ENCODE data around the gene GCFC2. TPM values are rescaled to one million over a fixed set of nuclear protein-coding genes. Genes with fewer than 3 reads are reported as not detected.
"Not testable (repeated sequence)": the region's sequence is repeated elsewhere in the genome, so short reads cannot be mapped to it uniquely, and the experiment has no call there.

GCFC2 gene
- total RNA-seq, 4 donors from 2014 or later: 39.2 to 48.1 (median 43.7) TPM

DNA sequence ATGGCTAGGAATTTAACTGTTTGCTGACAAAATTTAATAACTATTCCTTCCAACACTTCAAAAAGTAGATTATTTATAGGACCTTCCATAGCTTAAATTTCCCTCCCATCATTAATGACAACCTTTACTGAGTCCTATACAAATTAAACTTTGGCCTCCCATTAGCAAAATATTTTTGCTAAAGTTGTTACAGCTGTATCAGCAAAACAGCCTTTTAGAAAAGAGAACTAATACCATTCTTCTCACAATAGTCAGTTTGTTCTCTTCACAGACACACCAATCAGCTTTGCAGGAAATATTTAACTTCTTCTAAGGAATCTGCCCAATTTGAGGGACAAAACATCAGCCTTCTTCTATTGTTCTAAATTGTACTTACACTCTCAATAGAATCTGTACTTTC, 12.0 kb upstream of the GCFC2 start:
- TF ChIP-seq, protein P1, sequence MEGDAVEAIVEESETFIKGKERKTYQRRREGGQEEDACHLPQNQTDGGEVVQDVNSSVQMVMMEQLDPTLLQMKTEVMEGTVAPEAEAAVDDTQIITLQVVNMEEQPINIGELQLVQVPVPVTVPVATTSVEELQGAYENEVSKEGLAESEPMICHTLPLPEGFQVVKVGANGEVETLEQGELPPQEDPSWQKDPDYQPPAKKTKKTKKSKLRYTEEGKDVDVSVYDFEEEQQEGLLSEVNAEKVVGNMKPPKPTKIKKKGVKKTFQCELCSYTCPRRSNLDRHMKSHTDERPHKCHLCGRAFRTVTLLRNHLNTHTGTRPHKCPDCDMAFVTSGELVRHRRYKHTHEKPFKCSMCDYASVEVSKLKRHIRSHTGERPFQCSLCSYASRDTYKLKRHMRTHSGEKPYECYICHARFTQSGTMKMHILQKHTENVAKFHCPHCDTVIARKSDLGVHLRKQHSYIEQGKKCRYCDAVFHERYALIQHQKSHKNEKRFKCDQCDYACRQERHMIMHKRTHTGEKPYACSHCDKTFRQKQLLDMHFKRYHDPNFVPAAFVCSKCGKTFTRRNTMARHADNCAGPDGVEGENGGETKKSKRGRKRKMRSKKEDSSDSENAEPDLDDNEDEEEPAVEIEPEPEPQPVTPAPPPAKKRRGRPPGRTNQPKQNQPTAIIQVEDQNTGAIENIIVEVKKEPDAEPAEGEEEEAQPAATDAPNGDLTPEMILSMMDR (IDR thresholded peaks at IDR 0.05 in 4 of 5, conservative IDR thresholded peaks at IDR 0.05 in 1 of 5): no peak
- no peak for TF ChIP-seq POLR2A (IDR thresholded peaks at IDR 0.05)
- Histone ChIP-seq H3K36me3 (no peaks in the 10 kb centered on the region), H3K27me3 (no peaks in the 10 kb centered on the region), H3K4me1 (no peaks in the 10 kb centered on the region), H3K4me3 (no peak overlapping the region), H3K27ac (no peak overlapping the region), H3K9me3 (no peaks in the 10 kb centered on the region)
- in situ Hi-C loops (cut with MboI; ENCODE audit: low sequenced_read_pairs in 4 of 4): no loop called here
- DNase-seq (no peak), ATAC-seq (no peak)
- intact Hi-C loops (cut with DNase I; ENCODE audit: low total_unique reads): no loop called here

DNA sequence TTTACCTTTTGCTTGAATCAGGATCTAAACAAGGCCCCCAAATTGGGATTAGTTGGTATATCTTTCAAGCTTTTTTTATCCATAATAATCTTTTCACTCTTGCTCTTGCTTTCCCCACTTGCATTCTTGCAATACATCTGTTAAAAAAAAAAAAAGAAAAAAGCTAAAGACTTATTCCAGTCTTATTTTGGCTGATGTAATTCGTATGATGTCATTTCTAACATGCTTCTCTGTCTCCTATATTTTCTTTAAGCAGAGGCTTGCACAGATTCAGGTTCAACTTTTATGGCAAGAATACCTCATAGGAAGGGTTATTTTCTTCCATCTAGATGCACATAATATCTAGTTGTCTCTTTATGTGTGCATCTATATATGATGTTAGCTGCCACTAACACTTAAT, 9.8 kb upstream of the GCFC2 start:
- DNase-seq: no peak
- no peaks in the 10 kb centered on the region for H3K36me3 ChIP-seq
- H3K27ac ChIP-seq: no peak overlapping the region
- ATAC-seq: no peak
- H3K9me3 ChIP-seq: no peaks in the 10 kb centered on the region
- TF ChIP-seq, protein P1 (IDR thresholded peaks at IDR 0.05 in 4 of 5, conservative IDR thresholded peaks at IDR 0.05 in 1 of 5): no peak
- TF ChIP-seq POLR2A (IDR thresholded peaks at IDR 0.05): no peak
- no peaks in the 10 kb centered on the region for H3K27me3 ChIP-seq
- intact Hi-C loops (cut with DNase I; ENCODE audit: low total_unique reads): no loop called here
- H3K4me3 ChIP-seq: no peak overlapping the region
- no peaks in the 10 kb centered on the region for H3K4me1 ChIP-seq
- in situ Hi-C loops (cut with MboI; ENCODE audit: low sequenced_read_pairs in 4 of 4): no loop called here

DNA sequence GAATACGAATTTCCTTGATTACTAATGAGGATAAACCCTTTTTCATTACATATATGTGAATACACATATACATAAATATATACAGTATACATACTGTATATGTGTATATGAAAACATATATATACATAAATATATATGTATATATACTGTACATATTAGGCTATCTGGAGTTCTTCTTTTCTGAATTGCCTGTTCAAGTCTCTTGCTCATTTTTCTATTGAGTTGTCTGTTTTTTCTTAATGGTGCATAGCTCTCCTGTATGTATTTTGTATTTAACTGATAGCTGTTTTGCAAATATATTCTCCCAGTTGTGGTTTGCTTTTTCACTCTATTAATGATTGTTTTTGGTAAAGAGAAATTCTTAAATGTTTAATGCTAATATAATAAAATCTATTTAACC, 8.9 kb upstream of the GCFC2 start:
- no peaks in the 10 kb centered on the region for H3K36me3 ChIP-seq
- H3K27ac ChIP-seq: no peak overlapping the region
- TF ChIP-seq, protein P1 (IDR thresholded peaks at IDR 0.05 in 4 of 5, conservative IDR thresholded peaks at IDR 0.05 in 1 of 5): no peak
- no peak for TF ChIP-seq POLR2A (IDR thresholded peaks at IDR 0.05)
- no peaks in the 10 kb centered on the region for H3K4me1 ChIP-seq
- ATAC-seq (no peak), DNase-seq (no peak)
- no peaks in the 10 kb centered on the region for H3K9me3 ChIP-seq
- no peak overlapping the region for H3K4me3 ChIP-seq
- intact Hi-C loops (cut with DNase I; ENCODE audit: low total_unique reads) (loop anchor here (10.0 kb wide), 1 partner anchor 765 kb away; the partner anchor contains the start of gene POLE4), in situ Hi-C loops (cut with MboI; ENCODE audit: low sequenced_read_pairs in 4 of 4) (no loop called here)
- H3K27me3 ChIP-seq: no peaks in the 10 kb centered on the region

DNA sequence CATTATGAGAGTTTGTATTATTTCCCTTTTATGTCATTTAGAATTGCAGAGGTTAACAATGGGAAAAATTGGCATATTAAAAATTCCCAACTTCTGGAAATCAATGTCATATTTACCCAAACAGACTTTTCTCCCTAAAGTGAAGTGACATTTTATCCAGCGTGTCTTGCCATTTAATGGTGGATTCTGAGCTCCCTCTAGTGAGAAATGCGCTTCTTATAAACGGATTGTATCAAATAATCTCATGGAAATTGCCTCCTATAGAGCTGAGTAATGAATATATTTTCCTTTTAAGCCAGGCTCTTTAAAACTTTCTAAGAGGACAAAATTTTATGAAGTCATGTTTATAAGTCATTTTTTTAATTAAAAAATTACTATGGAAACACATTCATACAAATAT, 5.7 kb upstream of the GCFC2 start:
- intact Hi-C loops (cut with DNase I; ENCODE audit: low total_unique reads): loop anchor here (10.0 kb wide), 1 partner anchor 762 kb away; the partner anchor contains the start of gene POLE4
- no peaks in the 10 kb centered on the region for H3K27me3 ChIP-seq
- in situ Hi-C loops (cut with MboI; ENCODE audit: low sequenced_read_pairs in 4 of 4): no loop called here
- H3K9me3 ChIP-seq: no peaks in the 10 kb centered on the region
- no peak overlapping the region for H3K4me3 ChIP-seq
- no peak for DNase-seq
- no peak overlapping the region for H3K27ac ChIP-seq
- H3K36me3 ChIP-seq: no peaks in the 10 kb centered on the region
- no peaks in the 10 kb centered on the region for H3K4me1 ChIP-seq
- TF ChIP-seq, protein P1 (IDR thresholded peaks at IDR 0.05 in 4 of 5, conservative IDR thresholded peaks at IDR 0.05 in 1 of 5): no peak
- TF ChIP-seq POLR2A (IDR thresholded peaks at IDR 0.05): no peak
- no peak for ATAC-seq

DNA sequence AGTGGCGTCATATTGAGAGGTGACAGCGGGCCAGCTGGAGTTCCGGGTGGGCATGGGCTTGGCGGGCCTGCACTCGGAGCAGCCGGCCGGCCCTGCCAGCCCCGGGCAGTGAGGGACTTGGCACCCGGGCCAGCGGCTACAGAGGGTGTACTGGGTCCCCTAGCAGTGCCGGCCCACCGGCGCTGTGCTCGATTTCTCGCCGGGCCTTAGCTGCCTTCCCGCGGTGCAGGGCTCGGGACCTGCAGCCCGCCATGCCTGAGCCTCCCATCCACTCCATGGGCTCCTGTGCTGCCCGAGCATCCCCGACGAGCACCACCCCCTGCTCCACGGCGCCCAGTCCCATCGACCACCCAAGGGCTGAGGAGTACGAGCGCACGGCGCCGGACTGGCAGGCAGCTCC, 875 bp upstream of the GCFC2 start:
- H3K27me3 ChIP-seq; H3K36me3 ChIP-seq; H3K9me3 ChIP-seq; in situ Hi-C loops (cut with MboI; ENCODE audit: low sequenced_read_pairs in 4 of 4); DNase-seq; ATAC-seq; H3K4me3 ChIP-seq: not testable (repeated sequence)
- peak overlapping the region in 1 of 4 donors; percentile 88 for H3K27ac ChIP-seq
- H3K4me1 ChIP-seq: peaks cover 19 to 20% of the 10 kb centered on the region in 2 donors
- intact Hi-C loops (cut with DNase I; ENCODE audit: low total_unique reads): loop anchor here (2.0 to 10.0 kb wide), 3 partner anchors 35 to 757 kb away; partner anchors contain the start of gene POLE4

All from gastrocnemius medialis (tissue), 4 donors.